ENCODE results near the gene LRRC43.

DNA sequence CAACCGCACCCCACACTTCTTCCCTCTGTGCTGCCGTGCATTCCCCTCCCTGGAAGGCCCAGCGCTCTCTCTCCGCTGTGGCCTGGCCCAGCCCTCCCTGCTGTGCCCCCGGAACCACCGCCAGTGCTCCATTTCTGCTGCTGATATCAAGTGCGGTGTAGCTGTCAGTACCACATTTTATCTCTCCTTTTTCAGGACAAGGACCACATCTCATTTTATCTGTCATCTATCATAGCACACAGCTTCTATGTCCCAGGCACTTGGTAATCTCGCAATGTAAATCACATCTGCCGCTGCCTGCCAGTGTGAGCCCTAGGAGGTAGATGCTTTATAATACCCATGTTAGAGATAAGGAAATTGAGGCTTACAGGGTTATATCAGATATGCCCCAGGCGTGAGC lies 27.2 kb upstream of the LRRC43 start:
- no peak for TF ChIP-seq EZH2 (IDR thresholded peaks at IDR 0.05; ENCODE audit: borderline replicate concordance, insufficient read depth, low read length, poor library complexity, severe bottlenecking)
- TF ChIP-seq, protein P1, sequence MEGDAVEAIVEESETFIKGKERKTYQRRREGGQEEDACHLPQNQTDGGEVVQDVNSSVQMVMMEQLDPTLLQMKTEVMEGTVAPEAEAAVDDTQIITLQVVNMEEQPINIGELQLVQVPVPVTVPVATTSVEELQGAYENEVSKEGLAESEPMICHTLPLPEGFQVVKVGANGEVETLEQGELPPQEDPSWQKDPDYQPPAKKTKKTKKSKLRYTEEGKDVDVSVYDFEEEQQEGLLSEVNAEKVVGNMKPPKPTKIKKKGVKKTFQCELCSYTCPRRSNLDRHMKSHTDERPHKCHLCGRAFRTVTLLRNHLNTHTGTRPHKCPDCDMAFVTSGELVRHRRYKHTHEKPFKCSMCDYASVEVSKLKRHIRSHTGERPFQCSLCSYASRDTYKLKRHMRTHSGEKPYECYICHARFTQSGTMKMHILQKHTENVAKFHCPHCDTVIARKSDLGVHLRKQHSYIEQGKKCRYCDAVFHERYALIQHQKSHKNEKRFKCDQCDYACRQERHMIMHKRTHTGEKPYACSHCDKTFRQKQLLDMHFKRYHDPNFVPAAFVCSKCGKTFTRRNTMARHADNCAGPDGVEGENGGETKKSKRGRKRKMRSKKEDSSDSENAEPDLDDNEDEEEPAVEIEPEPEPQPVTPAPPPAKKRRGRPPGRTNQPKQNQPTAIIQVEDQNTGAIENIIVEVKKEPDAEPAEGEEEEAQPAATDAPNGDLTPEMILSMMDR (IDR thresholded peaks at IDR 0.05; ENCODE audit: poor library complexity, severe bottlenecking) = no peak
- no peak for TF ChIP-seq SMC3 (conservative IDR thresholded peaks at IDR 0.05; ENCODE audit: poor library complexity)
- TF ChIP-seq POLR2AphosphoS5 (IDR thresholded peaks at IDR 0.05) = no peak
- TF ChIP-seq EP300 (conservative IDR thresholded peaks at IDR 0.05; ENCODE audit: poor library complexity, severe bottlenecking) = no peak
- TF ChIP-seq, protein P2, sequence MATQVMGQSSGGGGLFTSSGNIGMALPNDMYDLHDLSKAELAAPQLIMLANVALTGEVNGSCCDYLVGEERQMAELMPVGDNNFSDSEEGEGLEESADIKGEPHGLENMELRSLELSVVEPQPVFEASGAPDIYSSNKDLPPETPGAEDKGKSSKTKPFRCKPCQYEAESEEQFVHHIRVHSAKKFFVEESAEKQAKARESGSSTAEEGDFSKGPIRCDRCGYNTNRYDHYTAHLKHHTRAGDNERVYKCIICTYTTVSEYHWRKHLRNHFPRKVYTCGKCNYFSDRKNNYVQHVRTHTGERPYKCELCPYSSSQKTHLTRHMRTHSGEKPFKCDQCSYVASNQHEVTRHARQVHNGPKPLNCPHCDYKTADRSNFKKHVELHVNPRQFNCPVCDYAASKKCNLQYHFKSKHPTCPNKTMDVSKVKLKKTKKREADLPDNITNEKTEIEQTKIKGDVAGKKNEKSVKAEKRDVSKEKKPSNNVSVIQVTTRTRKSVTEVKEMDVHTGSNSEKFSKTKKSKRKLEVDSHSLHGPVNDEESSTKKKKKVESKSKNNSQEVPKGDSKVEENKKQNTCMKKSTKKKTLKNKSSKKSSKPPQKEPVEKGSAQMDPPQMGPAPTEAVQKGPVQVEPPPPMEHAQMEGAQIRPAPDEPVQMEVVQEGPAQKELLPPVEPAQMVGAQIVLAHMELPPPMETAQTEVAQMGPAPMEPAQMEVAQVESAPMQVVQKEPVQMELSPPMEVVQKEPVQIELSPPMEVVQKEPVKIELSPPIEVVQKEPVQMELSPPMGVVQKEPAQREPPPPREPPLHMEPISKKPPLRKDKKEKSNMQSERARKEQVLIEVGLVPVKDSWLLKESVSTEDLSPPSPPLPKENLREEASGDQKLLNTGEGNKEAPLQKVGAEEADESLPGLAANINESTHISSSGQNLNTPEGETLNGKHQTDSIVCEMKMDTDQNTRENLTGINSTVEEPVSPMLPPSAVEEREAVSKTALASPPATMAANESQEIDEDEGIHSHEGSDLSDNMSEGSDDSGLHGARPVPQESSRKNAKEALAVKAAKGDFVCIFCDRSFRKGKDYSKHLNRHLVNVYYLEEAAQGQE (IDR thresholded peaks at IDR 0.05; ENCODE audit: borderline replicate concordance) = no peak
- TF ChIP-seq TAF1 (IDR thresholded peaks at IDR 0.05; ENCODE audit: low read depth) = no peak
- TF ChIP-seq RAD21 (conservative IDR thresholded peaks at IDR 0.05) = no peak

Data from neural cell (in vitro differentiated cells).